NCI-H1105 treated with DMSO at 0.1 percent for 48 hours (cell line): Measurements from ENCODE around the gene SPINDOC.
"Not testable (repeated sequence)": the region's sequence is repeated elsewhere in the genome, so short reads cannot be mapped to it uniquely, and the experiment has no call there.

Experiments
- DNase-seq: peaks from one replicate; lab custom pipeline; 2025; lab: John Stamatoyannopoulos, UW

SPINDOC gene

GRCh38 chr11:63785823-63786222 is 27.4 kb upstream of the SPINDOC start:
- no peak for DNase-seq

DNA sequence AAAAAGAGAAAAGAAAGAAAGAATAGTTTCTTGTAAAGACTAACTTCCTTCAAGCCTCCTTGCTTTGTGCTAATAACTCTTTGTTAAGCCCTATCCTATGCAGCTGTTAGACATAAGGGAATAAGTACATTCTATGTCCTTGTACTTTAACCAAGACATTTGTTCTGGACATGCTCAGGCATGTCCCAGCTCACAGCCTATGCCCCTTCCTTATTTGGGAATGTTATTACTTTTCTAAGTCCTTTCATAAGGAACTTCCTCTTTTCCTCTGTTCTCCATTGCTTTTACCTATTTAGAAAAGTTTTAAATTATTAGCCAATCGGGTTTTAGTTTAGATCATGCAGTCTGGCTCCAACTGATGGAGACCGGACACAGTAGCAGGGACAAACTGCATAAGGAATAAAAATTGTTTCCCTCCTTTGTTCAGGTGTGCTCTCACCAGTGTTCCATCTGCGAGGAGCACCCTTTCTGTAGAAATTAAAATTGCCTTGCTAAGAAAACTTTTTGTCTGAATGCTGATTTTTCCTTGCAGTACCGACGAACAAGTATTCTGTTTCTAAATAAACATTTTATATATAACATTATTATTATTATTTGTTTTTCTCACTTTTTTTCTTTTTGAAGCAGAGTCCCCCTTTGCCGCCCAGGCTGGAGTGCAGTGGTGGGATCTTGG is 21.6 kb upstream of the SPINDOC start:
- DNase-seq = no peak

- DNase-seq = no peak
Measured at GRCh38 chr11:63793161-63793560, 20.1 kb upstream of the SPINDOC start.

DNA sequence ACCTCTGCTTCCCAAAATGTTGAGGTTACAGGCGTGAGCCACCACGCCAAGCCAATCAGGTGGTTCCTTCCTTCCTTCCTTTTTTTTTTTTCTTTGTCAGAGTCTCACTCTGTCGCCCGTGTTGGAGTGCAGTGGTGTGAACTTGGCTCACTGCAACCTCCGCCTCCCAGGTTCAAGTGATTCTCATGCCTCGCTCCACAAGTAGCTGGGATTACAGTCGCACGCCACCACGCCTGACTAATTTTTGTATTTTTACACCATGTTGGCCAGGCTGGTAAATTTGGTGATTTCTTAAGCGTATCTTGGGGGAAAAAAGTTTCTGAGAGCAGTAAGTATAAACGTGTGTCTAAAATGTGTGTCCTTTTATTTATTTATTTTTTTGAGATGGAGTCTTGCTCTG is 18.2 kb upstream of the SPINDOC start:
- no peak for DNase-seq

DNA sequence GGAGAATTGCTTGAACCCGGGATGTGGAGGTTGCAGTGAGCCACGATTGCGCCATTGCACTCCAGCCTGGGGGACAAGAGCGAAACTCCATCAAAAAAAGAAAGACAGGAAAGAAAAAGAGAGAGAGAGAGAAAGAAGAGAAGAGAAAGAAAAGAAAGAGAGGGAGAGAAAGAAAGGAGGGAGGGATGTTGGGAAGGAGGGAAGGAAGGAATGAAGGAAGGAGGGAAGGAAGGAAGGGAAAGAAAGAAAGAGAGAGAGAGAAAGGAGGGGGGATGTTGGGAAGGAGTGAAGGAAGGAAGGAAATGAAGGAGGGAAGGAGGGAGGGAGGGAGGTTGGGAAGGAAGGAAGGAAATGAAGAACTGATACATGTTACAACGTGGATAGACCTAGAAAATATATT is 12.3 kb upstream of the SPINDOC start:
- no peak for DNase-seq

GRCh38 chr11:63802637-63803414 is 10.4 kb upstream of the SPINDOC start:
- DNase-seq = no peak

GRCh38 chr11:63804259-63804658 is 9.0 kb upstream of the SPINDOC start:
- DNase-seq = no peak

DNA sequence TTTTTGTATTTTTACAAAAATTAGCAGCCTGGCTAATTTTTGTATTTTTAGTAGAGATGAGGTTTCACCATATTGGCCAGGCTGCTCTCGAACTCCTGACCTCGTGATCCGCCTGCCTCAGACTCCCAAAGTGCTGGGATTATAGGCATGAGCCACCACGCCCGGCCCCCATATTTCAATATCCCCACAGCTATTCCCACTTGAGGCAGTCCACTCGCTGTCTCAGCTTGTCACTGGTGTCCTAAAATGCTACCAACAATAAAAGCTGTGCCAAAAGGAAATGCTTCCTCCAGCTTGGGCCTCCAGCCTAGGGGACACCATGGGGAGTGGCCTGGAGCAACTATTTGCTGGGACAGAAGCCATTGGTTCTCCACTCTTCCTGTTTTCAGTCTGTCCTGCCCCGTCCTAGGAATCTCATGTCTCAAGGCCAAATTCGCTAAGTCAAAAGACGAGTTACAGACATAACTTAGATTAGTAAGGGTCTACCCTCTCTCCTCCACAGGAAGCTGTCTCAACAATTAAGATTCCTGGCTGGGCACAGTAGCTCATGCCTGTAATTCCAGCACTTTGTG is 7.3 kb upstream of the SPINDOC start:
- DNase-seq = no peak

DNA sequence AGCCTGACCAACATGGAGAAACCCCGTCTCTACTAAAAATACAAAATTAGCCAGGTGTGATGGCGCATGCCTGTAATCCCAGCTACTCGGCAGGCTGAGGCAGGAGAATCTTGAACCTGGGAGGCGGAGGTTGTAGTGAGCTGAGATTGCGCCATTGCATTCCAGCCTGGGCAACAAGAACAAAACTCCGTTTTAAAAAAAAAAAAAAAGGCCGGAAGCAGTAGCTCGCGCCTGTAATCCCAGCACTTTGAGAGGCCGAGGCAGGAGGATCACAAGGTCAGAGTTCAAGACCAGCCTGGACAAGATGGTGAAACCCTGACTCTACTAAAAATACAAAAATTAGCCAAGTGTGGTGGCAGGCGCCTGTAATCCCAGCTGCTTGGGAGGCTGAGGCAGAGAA is 2.9 kb upstream of the SPINDOC start:
- not testable (repeated sequence) for DNase-seq

DNA sequence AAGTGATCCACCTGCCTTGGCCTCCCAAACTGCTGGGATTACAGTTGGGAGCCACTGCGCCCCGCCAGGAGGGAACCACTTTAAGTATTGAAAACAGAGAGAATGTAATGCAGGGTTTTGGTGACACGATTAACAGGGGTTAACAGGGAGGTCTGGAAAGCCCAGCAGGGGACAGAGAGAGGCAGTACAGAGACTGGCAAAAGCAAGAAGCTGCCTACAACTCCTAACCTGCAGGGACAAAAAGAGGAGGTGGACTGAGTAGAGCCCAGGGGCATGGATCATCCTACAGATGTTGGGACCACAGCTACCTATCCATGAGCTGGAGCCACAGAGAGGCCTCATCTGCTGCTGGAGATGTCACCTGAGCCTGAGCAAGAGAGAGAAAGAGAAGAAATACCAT is 1.7 kb upstream of the SPINDOC start:
- no peak for DNase-seq

DNA sequence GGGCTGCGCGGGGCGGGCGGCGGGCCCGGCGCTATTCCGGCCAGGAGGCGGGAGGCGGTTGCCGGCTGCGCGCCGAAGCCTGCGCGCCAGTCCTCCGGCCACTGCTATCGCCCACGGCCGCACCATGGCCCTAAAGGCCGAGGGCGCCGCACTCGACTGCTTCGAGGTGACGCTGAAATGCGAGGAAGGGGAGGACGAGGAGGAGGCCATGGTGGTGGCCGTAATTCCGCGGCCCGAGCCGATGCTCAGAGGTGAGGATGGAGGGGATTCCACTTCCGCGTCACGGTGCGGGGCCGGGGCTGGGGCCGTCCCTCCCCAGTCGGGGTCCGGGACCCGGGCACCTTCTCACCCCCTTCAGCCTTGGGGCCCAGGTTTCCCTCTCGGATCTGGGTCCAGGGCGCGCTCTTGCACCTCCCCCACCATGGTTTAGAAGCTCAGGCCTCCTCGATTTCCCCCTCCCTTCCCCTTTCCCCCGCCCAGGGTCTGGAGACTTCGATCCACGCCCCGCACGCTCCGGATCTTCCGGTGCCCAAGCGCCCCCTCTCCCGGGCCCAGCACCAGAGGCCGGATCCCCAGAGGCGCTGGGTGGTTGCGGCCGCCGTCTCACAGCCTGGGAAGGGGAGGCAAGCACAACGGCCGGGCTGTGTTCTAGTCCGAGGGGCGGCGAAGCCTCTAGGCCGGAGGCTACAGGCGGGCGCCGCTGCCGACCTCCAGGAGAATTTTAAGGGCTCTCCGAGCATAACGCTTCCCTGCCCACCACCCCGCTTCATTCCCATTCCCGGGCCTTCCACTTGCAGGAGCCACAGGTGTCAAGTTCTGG is 517 bp downstream of the SPINDOC start:
- DNase-seq = peak; percentile 34

- no peak for DNase-seq
Measured at GRCh38 chr11:63814383-63814736, 1.1 kb downstream of the SPINDOC start.

- DNase-seq = no peak
Measured at GRCh38 chr11:63816166-63816565, 2.9 kb downstream of the SPINDOC start.

GRCh38 chr11:63816732-63817131 is 3.5 kb downstream of the SPINDOC start:
- DNase-seq = no peak

GRCh38 chr11:63817758-63818498 is 4.7 kb downstream of the SPINDOC start:
- no peak for DNase-seq

GRCh38 chr11:63818609-63819008 is 5.4 kb downstream of the SPINDOC start:
- no peak for DNase-seq

- DNase-seq = no peak
Measured at GRCh38 chr11:63821411-63821810, 8.2 kb downstream of the SPINDOC start.

DNA sequence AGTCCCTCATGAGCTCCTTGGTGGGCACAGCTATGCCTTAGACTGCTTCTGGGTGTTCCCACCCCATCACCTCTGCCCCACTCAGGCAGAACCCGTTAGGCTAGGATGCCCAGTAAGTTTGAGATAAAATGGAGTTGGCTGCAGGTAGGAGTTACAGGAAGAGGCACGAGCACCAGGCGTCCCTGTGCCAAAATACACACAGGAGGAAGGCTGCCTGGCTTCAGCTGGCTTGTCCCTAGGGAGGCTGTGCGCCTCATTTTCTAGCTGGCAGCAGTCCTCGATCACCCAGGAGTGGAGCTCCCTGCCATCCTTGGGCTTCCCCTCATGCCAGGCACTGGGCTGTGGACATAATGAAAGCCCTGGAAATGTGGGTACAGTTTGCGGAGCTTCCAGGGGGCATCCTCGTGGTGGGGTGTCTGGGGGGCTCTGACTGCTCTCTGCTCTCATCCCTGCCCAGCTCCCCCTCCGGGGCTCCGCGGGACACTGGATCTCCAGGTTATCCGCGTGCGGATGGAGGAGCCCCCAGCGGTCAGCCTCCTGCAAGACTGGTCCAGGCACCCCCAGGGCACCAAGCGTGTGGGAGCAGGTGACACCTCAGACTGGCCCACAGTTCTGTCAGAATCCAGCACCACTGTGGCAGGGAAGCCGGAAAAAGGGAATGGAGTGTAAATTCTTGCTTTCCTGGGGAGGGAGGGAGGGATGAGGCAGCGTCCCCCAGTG is 13.4 kb downstream of the SPINDOC start:
- no peak for DNase-seq

- DNase-seq = no peak
Measured at GRCh38 chr11:63829823-63830489, 16.7 kb downstream of the SPINDOC start.

DNA sequence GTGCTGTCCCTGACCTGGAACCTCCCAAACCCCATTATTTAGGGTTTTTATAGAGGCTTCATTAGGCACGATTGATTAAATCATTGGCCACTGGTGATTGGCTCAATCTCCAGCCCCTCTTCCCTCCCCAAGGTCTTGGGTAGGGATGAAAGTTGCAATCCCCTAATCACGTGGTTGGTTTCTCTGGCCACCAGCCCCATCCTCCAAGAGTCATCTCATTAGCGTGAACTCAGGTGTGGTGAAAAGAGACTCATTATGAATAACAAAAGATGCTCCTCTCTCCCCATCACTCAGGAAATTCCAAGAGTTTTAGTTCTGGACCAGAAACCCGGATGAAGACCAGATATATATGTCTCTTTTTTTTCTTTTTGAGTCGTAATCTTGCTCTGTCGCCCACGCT is 18.1 kb downstream of the SPINDOC start:
- DNase-seq = no peak

DNA sequence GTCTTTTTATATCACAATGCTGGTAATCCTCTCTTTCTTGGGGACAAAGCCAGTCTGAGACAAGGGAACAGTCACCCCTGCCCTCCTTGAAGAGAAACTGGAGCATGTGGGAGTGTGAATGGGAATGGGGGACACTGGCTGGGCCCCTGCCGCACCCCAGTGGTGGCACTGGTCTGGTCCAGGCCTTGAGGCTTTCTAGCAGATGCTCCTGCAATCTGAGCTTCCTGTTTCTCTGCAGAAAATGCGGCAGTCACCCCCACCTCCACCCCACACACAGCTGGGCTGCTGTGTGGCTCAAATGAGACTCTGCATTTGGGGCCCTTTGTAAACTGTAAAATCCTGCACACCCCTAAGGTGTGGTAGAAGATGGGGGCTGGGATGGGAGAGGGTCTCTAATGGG is 19.1 kb downstream of the SPINDOC start:
- DNase-seq = no peak
